NK-92 treated with Interleukin-12 subunit alpha and Interleukin-12 subunit beta, amount 100 ng/mL, for 24 hours (cell line): ENCODE data around the gene KIAA0513.
"Not testable (repeated sequence)": the region's sequence is repeated elsewhere in the genome, so short reads cannot be mapped to it uniquely, and the experiment has no call there.

Source experiments
- DNase-seq: peaks from one replicate; lab custom pipeline; 2025; lab: John Stamatoyannopoulos, UW

Gene KIAA0513

DNA sequence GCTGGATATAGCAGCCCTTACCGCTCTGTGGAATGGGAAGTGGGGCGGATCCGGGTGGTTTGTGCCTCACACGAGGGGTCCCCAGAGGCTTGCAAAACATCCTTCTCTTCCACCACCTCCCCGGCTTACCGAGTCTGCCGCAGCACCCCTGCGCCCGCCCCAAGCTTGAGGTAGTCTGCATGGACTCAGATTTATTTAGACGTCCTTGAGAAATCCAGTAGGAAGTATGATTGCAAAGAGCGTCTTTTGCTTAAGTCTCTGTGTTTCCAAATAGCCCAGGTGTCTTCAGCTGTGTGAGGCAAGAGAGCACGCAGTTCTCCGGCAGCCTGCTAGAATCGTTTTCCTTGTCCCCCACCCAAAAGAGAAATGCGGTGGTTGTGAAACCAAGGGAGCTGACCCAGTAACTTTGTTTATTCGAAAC, 2.4 kb downstream of the KIAA0513 start:
- no peak for DNase-seq

GRCh38 chr16:85031451-85031850, 3.9 kb downstream of the KIAA0513 start:
- no peak for DNase-seq

DNA sequence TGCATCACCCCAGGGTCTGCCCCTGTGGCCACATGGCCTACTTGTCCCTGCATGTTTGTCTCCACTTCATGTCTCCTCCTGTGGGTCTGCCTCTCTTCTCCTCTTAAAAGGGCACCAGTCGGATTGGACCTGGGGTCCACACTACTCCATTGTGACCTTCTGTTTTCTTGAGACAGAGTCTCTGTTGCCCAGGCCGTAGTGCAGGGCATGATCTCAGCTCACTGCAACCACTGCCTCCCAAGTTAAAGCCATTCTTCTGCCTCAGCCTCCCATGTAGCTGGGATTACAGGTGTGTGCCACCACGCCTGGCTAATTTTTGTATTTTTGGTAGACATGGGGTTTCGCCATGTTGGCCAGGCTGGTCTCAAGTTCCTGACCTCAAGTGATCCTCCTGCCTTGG, 4.6 kb downstream of the KIAA0513 start:
- DNase-seq: not testable (repeated sequence)

DNA sequence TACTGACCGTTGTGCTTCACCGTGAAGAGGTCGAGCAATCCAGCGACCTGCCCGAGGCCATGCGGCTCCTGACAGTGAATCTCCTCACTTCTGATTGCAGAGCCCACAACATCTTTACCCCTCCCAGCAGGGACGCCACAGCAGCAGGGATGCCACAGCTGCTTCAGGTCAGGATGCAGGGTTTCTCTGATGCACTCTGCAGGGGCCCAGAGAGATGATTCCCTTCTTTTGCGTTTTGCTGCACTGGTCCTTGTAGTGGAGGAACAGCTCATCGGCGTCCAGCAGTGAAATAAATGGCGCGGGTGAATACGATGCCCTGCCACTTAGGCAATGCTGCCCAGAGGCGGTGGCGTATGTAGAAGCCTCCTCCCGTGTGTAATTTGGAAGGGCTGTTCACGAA, 5.6 kb downstream of the KIAA0513 start:
- DNase-seq: no peak

DNA sequence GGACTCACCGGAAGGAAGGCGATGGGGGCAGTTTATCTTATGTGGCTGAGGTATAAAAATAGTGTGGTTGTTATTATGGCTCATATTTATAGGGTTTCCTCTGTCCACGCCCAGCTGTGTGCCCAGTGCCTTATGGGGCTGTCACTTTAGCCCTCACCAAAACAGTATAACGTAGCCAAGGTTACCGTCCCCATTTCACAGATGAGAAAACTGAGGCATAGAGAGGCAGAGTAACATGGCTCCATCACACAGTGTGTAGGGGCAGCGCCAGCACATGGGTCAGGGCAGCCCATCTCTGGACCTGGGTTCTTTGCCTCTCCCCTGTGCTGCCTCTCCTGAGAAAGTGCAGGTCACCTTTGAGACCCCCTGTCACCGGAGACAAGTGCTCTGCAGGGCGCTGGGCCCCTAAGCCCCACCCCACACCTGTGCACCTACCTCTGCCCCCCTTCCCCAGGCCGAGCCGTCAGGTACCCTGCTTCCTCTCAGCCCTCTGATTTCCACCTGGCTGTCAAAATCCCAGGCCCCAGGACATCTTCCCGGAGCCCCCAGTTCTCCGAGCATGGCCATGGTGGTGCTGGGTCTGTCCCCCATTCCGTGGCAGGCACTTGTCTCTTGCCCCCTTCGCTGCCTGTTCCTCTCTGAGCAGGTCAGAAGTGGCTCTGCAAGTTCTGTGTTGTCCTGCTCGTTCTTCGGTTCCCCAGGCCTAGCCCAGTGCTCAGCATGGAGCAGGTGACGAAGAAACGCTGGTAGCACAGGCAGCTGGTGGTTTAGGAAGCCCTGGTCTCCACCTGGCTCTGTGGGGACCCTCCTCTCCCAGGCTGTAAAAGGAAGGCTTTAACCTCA, 7.2 kb downstream of the KIAA0513 start:
- no peak for DNase-seq

DNA sequence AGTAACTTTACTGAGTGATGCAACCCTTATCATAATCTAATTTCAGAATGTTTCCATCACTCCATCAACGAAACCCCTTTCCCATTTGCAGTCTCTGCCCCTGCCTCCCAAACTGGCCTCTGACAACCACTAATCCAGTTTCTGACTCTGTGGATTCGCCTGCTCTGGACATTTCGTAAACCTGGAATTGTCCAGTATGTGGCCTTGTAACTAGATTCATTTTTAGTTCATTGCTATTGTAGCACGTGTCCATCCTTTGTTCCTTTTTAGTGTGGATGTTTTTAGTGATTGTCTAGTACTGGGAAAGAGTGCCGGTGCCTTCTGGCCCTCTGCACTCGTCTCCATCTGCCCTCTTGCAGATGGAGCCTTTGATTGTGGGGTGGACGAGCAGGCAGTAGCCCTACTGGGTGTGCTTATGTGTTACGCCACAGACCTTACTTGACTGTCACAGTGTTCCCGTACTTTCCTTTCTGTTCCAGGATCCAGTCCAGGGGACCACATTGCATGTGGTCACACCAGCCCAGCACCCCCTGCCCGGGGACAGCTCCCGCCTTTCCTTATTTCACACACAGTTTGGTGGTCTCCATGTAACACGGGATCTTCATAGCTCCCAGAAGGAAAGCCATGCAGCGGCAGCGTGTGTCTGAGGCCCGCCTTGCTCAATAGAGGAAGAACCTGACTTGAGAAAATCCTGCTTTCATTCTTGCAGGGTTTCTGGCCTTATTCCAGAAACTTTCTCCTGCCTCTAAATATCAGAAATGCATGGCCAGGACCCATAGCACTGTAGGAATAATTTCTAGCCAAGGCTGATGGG, 8.8 kb downstream of the KIAA0513 start:
- DNase-seq: no peak

DNA sequence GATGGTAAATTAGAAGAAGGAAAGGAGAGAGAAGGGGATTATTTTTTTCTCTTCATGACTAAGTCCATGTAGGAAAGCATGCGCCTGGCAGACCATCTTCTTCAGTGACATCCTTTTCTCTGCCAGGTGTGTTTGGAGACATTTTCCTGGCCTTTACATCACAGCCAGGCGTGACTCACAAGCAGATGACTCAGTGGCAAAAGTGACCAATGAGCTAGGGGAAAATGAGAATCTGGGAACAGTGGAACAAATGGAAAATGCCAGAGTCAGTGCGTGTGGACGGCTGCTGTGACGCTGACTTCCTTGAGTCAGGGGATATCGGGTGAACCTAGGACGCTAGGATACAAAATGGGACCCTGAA, 9.4 kb downstream of the KIAA0513 start:
- DNase-seq: no peak

GRCh38 chr16:85037721-85038120, 10.1 kb downstream of the KIAA0513 start:
- no peak for DNase-seq

GRCh38 chr16:85040685-85041084, 13.1 kb downstream of the KIAA0513 start:
- no peak for DNase-seq

GRCh38 chr16:85041219-85042166, 13.9 kb downstream of the KIAA0513 start:
- DNase-seq: no peak

DNA sequence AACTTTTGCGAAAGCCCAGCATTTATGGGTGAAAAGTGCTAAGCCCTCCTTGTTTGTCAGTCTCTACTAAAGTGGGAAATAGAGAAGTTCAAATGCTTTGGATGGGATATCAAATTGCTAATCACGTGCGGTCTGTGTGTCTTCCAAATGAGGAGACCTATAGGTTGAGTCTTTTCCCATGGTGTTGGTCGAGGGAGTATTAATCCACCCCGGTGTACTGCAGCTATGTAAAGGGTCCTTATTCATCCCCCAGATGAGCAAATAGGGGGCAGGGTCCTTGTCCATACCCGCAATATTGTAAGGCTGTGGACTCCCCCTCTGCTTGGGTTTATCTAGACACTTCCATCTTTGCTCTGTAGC, 14.6 kb downstream of the KIAA0513 start:
- no peak for DNase-seq

GRCh38 chr16:85042606-85043005, 15.0 kb downstream of the KIAA0513 start:
- DNase-seq: no peak

GRCh38 chr16:85045077-85045476, 17.5 kb downstream of the KIAA0513 start:
- no peak for DNase-seq

GRCh38 chr16:85045641-85046471, 18.3 kb downstream of the KIAA0513 start:
- no peak for DNase-seq

GRCh38 chr16:85046472-85046916, 18.9 kb downstream of the KIAA0513 start:
- no peak for DNase-seq

GRCh38 chr16:85046931-85047866, 19.6 kb downstream of the KIAA0513 start:
- DNase-seq: no peak

DNA sequence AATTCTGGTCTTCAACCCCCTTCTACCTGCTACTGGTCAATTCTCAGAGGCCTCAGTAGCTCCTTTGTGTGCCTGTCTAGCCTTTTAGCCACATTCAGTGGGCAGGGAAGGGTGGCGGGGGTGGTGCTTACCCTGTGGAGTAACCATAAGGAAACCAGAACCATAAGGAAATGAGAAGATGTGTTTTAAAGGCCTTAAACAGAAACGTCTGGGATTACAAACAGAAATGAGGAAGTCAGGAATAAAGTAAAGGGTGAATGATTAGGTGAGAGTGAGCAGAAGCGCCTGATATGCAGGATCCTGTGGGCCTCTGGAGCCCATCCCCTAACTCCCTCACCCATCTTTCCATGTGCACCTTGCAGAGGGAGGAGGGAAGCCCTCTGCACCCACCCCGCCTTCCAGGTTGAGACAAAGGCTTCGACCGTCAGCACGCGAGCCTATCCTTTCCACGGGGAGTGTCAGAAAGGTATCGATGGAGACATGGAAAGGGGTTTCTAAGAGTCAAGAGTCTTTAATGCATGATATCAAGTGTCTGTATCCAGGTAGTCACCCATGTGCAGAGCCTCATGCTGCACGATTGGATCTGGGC, 20.4 kb downstream of the KIAA0513 start:
- DNase-seq: no peak

GRCh38 chr16:85048921-85049562, 21.4 kb downstream of the KIAA0513 start:
- DNase-seq: no peak

DNA sequence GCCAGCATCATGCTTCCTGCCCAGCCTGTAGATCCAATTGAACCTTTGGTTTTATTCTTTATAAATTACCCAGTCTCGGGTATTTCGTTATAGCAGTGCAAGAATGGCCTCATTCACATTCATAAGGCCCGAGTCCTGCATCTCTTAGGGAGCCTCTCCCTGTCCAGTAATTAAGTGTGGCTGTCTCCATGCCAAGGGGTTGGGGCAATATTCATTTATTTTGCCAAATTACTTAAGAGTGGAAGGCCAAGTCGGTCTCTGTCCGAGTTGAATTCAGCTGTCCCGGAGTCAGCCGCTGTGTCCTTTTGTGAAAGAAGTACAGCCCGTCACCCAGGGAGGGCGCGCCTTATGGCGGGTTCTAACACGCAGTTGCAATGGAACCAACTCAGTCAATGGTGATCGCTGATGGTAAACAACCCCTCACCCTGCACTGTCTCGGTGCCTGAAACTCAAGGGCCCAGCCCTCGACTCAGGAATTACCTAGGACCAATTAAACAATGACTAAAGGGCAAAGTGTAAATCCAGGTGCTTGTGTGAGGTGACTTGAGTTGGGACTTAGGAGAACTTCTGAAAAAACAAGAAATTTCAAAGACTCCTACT, 22.2 kb downstream of the KIAA0513 start:
- DNase-seq: no peak
